ENCODE results near the gene BABAM2. TPM values are rescaled to one million over a fixed set of nuclear protein-coding genes. Genes with fewer than 3 reads are reported as not detected.

Gene BABAM2
- total RNA-seq, 4 donors from 2014 or later = 34.4 to 44.9 (median 38.3) TPM

- no peak for TF ChIP-seq CTCF (IDR thresholded peaks at IDR 0.05; ENCODE audit: low read depth)
These were observed 202.8 kb downstream of the BABAM2 start for GRCh38 chr2:28093308-28093707.

GRCh38 chr2:28093768-28094167, 203.2 kb downstream of the BABAM2 start:
- no peak for TF ChIP-seq CTCF (IDR thresholded peaks at IDR 0.05; ENCODE audit: low read depth)

- no peak for TF ChIP-seq CTCF (IDR thresholded peaks at IDR 0.05; ENCODE audit: low read depth)
These were observed 204.2 kb downstream of the BABAM2 start for GRCh38 chr2:28094739-28095138.

- TF ChIP-seq CTCF (IDR thresholded peaks at IDR 0.05; ENCODE audit: low read depth) = no peak
These were observed 205.1 kb downstream of the BABAM2 start for GRCh38 chr2:28095622-28096021.

- no peak for TF ChIP-seq CTCF (IDR thresholded peaks at IDR 0.05; ENCODE audit: low read depth)
These were observed 205.9 kb downstream of the BABAM2 start for GRCh38 chr2:28096421-28096820.

- no peak for TF ChIP-seq CTCF (IDR thresholded peaks at IDR 0.05; ENCODE audit: low read depth)
These were observed 208.1 kb downstream of the BABAM2 start for GRCh38 chr2:28098501-28099225.

- TF ChIP-seq CTCF (IDR thresholded peaks at IDR 0.05; ENCODE audit: low read depth) = no peak
These were observed 210.6 kb downstream of the BABAM2 start for GRCh38 chr2:28101123-28101522.
